Esophagus muscularis mucosa (tissue), 4 donors: ENCODE measurements around the gene CDHR4. TPM values are rescaled to one million over a fixed set of nuclear protein-coding genes. Genes with fewer than 3 reads are reported as not detected.
A peak's percentile ranks its signal among the peaks of the same experiment; 100 is the strongest.

Experiments
- DNase-seq: peaks from one replicate; pipeline ENCODE4 v3.0.0-alpha.2; 2017; ENCODE audit errors: extremely low spot score
- H3K27ac ChIP-seq, 4 donors: fragments of 200-600 bp; sonication (generic); replicated peaks in 1 of 4; 1 replicate in 3 of 4; 2 replicates in 1 of 4; pipeline ENCODE4 v1.5.1; 2016 to 2019; ENCODE audit warnings: mild to moderate bottlenecking in 1 of 4
- H3K27me3 ChIP-seq, 4 donors: fragments of 200-600 bp; sonication (generic); one replicate each; pipeline versions ENCODE4 v1.5.1 to v1.6.0; 2016 to 2019
- H3K36me3 ChIP-seq, 4 donors: fragments of 200-600 bp; sonication (generic); one replicate each; pipeline ENCODE4 v1.5.1; 2016 to 2019
- H3K4me1 ChIP-seq, 4 donors: fragments of 200-600 bp; sonication (generic); one replicate each; pipeline ENCODE4 v1.5.1; 2016 to 2019
- H3K4me3 ChIP-seq, 4 donors: fragments of 200-600 bp; sonication (generic); 1 replicate in 2 of 4; 2 replicates in 2 of 4; pipeline ENCODE4 v1.5.1; 2016 to 2019; ENCODE audit warnings: mild to moderate bottlenecking in 4 of 4, moderate library complexity in 1 of 4
- H3K9me3 ChIP-seq, 4 donors: fragments of 200-600 bp; sonication (generic); 1 replicate in 3 of 4; 2 replicates in 1 of 4; pipeline ENCODE4 v1.5.1; 2016 to 2019
- EP300 ChIP-seq: sonication (generic); formaldehyde crosslinking; IDR thresholded peaks from one replicate; pipeline ENCODE4 v1.6.1; 2017; ENCODE audit warnings: antibody characterized with exemption
- POLR2A ChIP-seq: fragments of 450-650 bp; IDR thresholded peaks from one replicate; pipeline ENCODE4 v1.6.1; 2017; ENCODE audit warnings: antibody characterized with exemption, moderate library complexity, mild to moderate bottlenecking, low read depth
- POLR2AphosphoS5 ChIP-seq, 2 donors: sonication (generic); formaldehyde crosslinking; IDR thresholded peaks; one replicate each; pipeline ENCODE4 v1.6.1; 2017; ENCODE audit warnings: antibody characterized with exemption in 2 of 2
- WGBS: methylation state at CpG from one replicate; pipeline ENCODE4 v1.1.5; 2018; 5-methylcytosine and 5-hydroxymethylcytosine counted together
- intact Hi-C: fragments of 100-400 bp; cut with DNase I; formaldehyde crosslinking; loops from one replicate; pipeline ENCODE4 v1.15.1; 2023
- small RNA-seq, 3 donors: library from RNA; depleted of rRNA; stranded (forward); fragments of <200 nt; gene quantifications; one replicate each; pipeline ENCODE3, GENCODE V24; 2016
- total RNA-seq, 4 donors: library from RNA; depleted of rRNA; stranded (reverse); fragments of >200 nt; gene quantifications; one replicate each; pipeline versions ENCODE4 v1.1.0 to v1.2.1, GENCODE V29; 2016
- TF ChIP-seq, protein P1 (sequence below), 3 experiments: fragments of 200-600 bp in 2 of 3; fragments of 450-650 bp in 1 of 3; sonication (generic) in 2 of 3; IDR thresholded peaks; one replicate each; pipeline ENCODE4 v1.5.1; 2017 to 2019; ENCODE audit warnings: antibody characterized with exemption in 3 of 3, mild to moderate bottlenecking in 2 of 3, moderate library complexity in 1 of 3

CDHR4 gene
- total RNA-seq, 4 donors from 2014 or later = 0.17 TPM; not detected in 3

- Histone ChIP-seq H3K9me3 (no peaks in the 10 kb centered on the region), H3K27me3 (no peaks in the 10 kb centered on the region), H3K36me3 (peaks cover 0 to 32% (median 25%) of the 10 kb centered on the region in 4 donors), H3K4me3 (no peak overlapping the region), H3K4me1 (peaks cover 0 to 25% (median 22%) of the 10 kb centered on the region in 4 donors), H3K27ac (no peak overlapping the region)
- intact Hi-C loops = no loop called here
- DNase-seq = no peak
- WGBS = 85% methylated on average over 13 of the region's 13 CpGs
- TF ChIP-seq POLR2AphosphoS5 (IDR thresholded peaks at IDR 0.05) (peak in 1 of 2 donors; percentile 17), POLR2A (no peak)
These were observed 51.7 kb downstream of the CDHR4 start for GRCh38 chr3:49747792-49748480.

- H3K4me3 ChIP-seq = no peak overlapping the region
- peak in 1 of 2 donors; percentile 8 for TF ChIP-seq POLR2AphosphoS5 (IDR thresholded peaks at IDR 0.05)
- TF ChIP-seq EP300 = no peak
- TF ChIP-seq, protein P1, sequence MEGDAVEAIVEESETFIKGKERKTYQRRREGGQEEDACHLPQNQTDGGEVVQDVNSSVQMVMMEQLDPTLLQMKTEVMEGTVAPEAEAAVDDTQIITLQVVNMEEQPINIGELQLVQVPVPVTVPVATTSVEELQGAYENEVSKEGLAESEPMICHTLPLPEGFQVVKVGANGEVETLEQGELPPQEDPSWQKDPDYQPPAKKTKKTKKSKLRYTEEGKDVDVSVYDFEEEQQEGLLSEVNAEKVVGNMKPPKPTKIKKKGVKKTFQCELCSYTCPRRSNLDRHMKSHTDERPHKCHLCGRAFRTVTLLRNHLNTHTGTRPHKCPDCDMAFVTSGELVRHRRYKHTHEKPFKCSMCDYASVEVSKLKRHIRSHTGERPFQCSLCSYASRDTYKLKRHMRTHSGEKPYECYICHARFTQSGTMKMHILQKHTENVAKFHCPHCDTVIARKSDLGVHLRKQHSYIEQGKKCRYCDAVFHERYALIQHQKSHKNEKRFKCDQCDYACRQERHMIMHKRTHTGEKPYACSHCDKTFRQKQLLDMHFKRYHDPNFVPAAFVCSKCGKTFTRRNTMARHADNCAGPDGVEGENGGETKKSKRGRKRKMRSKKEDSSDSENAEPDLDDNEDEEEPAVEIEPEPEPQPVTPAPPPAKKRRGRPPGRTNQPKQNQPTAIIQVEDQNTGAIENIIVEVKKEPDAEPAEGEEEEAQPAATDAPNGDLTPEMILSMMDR (IDR thresholded peaks at IDR 0.05) = peak in 1 of 3 experiments; percentile 15
- intact Hi-C loops = no loop called here
- no peak overlapping the region for H3K27ac ChIP-seq
- DNase-seq = no peak
- no peaks in the 10 kb centered on the region for H3K27me3 ChIP-seq
- H3K9me3 ChIP-seq = no peaks in the 10 kb centered on the region
- 55% methylated on average over 2 of the region's 2 CpGs for WGBS
- H3K4me1 ChIP-seq = peaks cover 0 to 25% (median 21%) of the 10 kb centered on the region in 4 donors
- H3K36me3 ChIP-seq = peaks cover 0 to 40% (median 31%) of the 10 kb centered on the region in 4 donors
These were observed 53.7 kb downstream of the CDHR4 start for GRCh38 chr3:49745986-49746385.

Small RNA genes lying within 50 kb of the gene (small RNA-seq; reads per million reads assigned to genes)
- 0 reads per million in 3 donors for gene COX6CP14

Other genes starting within 250 kb of the CDHR4 start
- 1 to 10 TPM in 1 of 4 donors, under 1 TPM in 3; 0.42 to 1.7 (median 0.78) TPM for gene BSN, start 245.4 kb downstream of the CDHR4 start, total RNA-seq
- 10 to 100 TPM; 48.2 to 75.5 (median 68.1) TPM for gene APEH, start 125.5 kb downstream of the CDHR4 start, total RNA-seq
- 1 to 10 TPM; 1.7 to 4.7 (median 3.8) TPM for gene MST1, start 110.4 kb downstream of the CDHR4 start, total RNA-seq
- gene RNF123, start 110.3 kb downstream of the CDHR4 start, total RNA-seq = 10 to 100 TPM; 23.4 to 36.2 (median 31.5) TPM
- 1 to 10 TPM in 2 of 4 donors, not detected in 2; 1.2 to 1.7 TPM for gene AMIGO3, start 80.2 kb downstream of the CDHR4 start, total RNA-seq
- 10 to 100 TPM; 12.0 to 18.9 (median 17.6) TPM for gene GMPPB, start 75.9 kb downstream of the CDHR4 start, total RNA-seq
- gene IP6K1, start 13.3 kb downstream of the CDHR4 start, total RNA-seq = 10 to 100 TPM; 33.2 to 63.4 (median 52.4) TPM
- 1 to 10 TPM; 3.3 to 5.8 (median 4.0) TPM for gene INKA1, start 3.4 kb upstream of the CDHR4 start, total RNA-seq
- gene UBA7, start 14.1 kb upstream of the CDHR4 start, total RNA-seq = 10 to 100 TPM; 25.5 to 40.0 (median 31.4) TPM
- gene TRAIP, start 56.7 kb upstream of the CDHR4 start, total RNA-seq = 1 to 10 TPM in 2 of 4 donors, under 1 TPM in 1, not detected in 1; 0.84 to 1.4 (median 1.3) TPM
- under 1 TPM in 1 of 4 donors, not detected in 3; 0.13 TPM for gene CAMKV, start 70.0 kb upstream of the CDHR4 start, total RNA-seq
- gene MST1R, start 104.0 kb upstream of the CDHR4 start, total RNA-seq = 1 to 10 TPM; 1.7 to 6.6 (median 3.6) TPM
- 10 to 100 TPM in 3 of 4 donors, 1 to 10 TPM in 1; 9.9 to 19.1 (median 15.7) TPM for gene MON1A, start 129.9 kb upstream of the CDHR4 start, total RNA-seq
- gene RBM6, start 140.3 kb upstream of the CDHR4 start, total RNA-seq = 100 to 1,000 TPM in 1 of 4 donors, 10 to 100 TPM in 3; 57.9 to 100 (median 66.9) TPM